Measurements from ENCODE around the gene ADGRG4. TPM values are rescaled to one million over a fixed set of nuclear protein-coding genes. Genes with fewer than 3 reads are reported as not detected.

The ADGRG4 gene
- total RNA-seq, 1 experiment from 2014 or later, result not detected

- no peak for TF ChIP-seq ZNF512 (CRISPR knock-in tag; IDR thresholded peaks at IDR 0.05; ENCODE audit: borderline replicate concordance)
- no peak for TF ChIP-seq GABPB1 (CRISPR knock-in tag; IDR thresholded peaks at IDR 0.05)
Observed at GRCh38 chrX:136318895-136319597, 18.3 kb downstream of the ADGRG4 start (continued).

GRCh38 chrX:136319600-136319999, 18.8 kb downstream of the ADGRG4 start:
- no peak overlapping the region for H3K27ac Mint-ChIP-seq
- ATAC-seq, result no peak
- CTCF ChIA-PET, result no interaction called here
- POLR2A ChIA-PET, result no interaction called here
- H3K4me1 Mint-ChIP-seq, result no peaks in the 10 kb centered on the region
- no peak overlapping the region for H3K4me3 Mint-ChIP-seq
- no peaks in the 10 kb centered on the region for H3K9me3 Mint-ChIP-seq
- no peaks in the 10 kb centered on the region for H3K36me3 Mint-ChIP-seq
- no peak for DNase-seq (ENCODE audit: low spot score)
- no peaks in the 10 kb centered on the region; the same call in 1 of the 2 replicates for H3K27me3 Mint-ChIP-seq (ENCODE audit: low read depth)
- TF ChIP-seq ZNF532 (CRISPR knock-in tag; IDR thresholded peaks at IDR 0.05; ENCODE audit: borderline replicate concordance) (no peak), OVOL2 (CRISPR knock-in tag; IDR thresholded peaks at IDR 0.05; ENCODE audit: borderline replicate concordance) (no peak), JAZF1 (CRISPR knock-in tag; IDR thresholded peaks at IDR 0.05) (no peak)

GRCh38 chrX:136321532-136321931, 20.8 kb downstream of the ADGRG4 start:
- no peak overlapping the region for H3K4me3 Mint-ChIP-seq
- ATAC-seq, result no peak
- TF ChIP-seq ZNF512 (CRISPR knock-in tag; IDR thresholded peaks at IDR 0.05; ENCODE audit: borderline replicate concordance) (no peak), ZNF425 (CRISPR knock-in tag; conservative IDR thresholded peaks at IDR 0.05) (no peak), ETV6 (CRISPR knock-in tag; IDR thresholded peaks at IDR 0.05) (no peak), GTF2I (CRISPR knock-in tag; conservative IDR thresholded peaks at IDR 0.05) (no peak), CREB1 (CRISPR knock-in tag; IDR thresholded peaks at IDR 0.05) (no peak), ZNF219 (CRISPR knock-in tag; IDR thresholded peaks at IDR 0.05; ENCODE audit: borderline replicate concordance) (no peak), NR2C2 (CRISPR knock-in tag; IDR thresholded peaks at IDR 0.05) (no peak), CDX4 (CRISPR knock-in tag; IDR thresholded peaks at IDR 0.05; ENCODE audit: borderline replicate concordance) (no peak), CREM (CRISPR knock-in tag; IDR thresholded peaks at IDR 0.05) (no peak), ZNF263 (CRISPR knock-in tag; IDR thresholded peaks at IDR 0.05; ENCODE audit: low read depth) (no peak), ZBTB43 (CRISPR knock-in tag; IDR thresholded peaks at IDR 0.05) (no peak), ZSCAN18 (CRISPR knock-in tag; IDR thresholded peaks at IDR 0.05) (no peak), ZBTB21 (CRISPR knock-in tag; IDR thresholded peaks at IDR 0.05; ENCODE audit: borderline replicate concordance) (no peak)
- no peak overlapping the region for H3K27ac Mint-ChIP-seq
- no peaks in the 10 kb centered on the region for H3K9me3 Mint-ChIP-seq
- DNase-seq (ENCODE audit: low spot score), result no peak
- no peaks in the 10 kb centered on the region for H3K36me3 Mint-ChIP-seq
- CTCF ChIA-PET, result no interaction called here
- POLR2A ChIA-PET, result no interaction called here
- no peaks in the 10 kb centered on the region; the same call in 1 of the 2 replicates for H3K27me3 Mint-ChIP-seq (ENCODE audit: low read depth)
- H3K4me1 Mint-ChIP-seq, result no peaks in the 10 kb centered on the region

All from WTC11 (cell line).